ENCODE data around the gene PXT1.

DNA sequence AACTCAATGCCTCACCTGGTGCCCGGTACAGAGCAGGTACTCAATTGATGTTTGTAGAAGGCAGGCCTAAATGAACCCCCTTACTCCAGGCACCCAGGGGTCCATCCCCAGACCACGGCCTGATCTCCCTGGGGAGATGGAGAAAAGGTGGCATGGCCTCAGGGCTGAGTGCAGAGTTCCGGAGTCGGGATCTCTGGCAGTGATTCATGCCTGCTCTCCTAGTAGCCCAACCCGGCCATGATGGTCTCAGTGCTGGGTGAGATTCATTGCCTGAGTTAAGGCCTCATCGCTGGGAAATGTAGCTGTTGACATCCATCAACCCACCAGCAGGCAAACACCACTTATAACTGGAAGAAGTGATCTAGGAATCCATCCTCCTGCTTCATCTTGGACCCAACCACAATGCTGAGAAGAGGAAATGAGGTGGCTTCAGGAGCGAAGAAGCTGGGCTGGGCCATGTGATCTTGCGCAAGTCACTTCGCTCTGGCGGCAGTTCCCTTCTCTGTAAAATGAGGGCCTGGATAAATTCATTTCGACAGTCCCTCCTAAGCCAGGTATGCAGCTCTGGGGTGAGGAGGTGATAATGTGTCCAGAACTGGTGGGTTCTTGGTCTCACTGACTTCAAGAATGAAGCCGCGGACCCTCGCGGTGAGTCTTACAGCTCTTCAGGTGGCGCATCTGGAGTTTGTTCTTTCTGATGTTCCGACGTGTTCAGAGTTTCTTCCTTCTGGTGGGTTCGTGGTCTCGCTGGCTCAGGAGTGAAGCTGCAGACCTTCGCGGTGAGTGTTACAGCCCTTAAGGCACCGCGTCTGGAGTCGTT, 79.9 kb downstream of the PXT1 start:
- TF ChIP-seq, protein P1, sequence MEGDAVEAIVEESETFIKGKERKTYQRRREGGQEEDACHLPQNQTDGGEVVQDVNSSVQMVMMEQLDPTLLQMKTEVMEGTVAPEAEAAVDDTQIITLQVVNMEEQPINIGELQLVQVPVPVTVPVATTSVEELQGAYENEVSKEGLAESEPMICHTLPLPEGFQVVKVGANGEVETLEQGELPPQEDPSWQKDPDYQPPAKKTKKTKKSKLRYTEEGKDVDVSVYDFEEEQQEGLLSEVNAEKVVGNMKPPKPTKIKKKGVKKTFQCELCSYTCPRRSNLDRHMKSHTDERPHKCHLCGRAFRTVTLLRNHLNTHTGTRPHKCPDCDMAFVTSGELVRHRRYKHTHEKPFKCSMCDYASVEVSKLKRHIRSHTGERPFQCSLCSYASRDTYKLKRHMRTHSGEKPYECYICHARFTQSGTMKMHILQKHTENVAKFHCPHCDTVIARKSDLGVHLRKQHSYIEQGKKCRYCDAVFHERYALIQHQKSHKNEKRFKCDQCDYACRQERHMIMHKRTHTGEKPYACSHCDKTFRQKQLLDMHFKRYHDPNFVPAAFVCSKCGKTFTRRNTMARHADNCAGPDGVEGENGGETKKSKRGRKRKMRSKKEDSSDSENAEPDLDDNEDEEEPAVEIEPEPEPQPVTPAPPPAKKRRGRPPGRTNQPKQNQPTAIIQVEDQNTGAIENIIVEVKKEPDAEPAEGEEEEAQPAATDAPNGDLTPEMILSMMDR (IDR thresholded peaks at IDR 0.05; ENCODE audit: insufficient read depth, low read length): no peak
- TF ChIP-seq GABPA (IDR thresholded peaks at IDR 0.05; ENCODE audit: low read depth): no peak
- TF ChIP-seq, protein P2, sequence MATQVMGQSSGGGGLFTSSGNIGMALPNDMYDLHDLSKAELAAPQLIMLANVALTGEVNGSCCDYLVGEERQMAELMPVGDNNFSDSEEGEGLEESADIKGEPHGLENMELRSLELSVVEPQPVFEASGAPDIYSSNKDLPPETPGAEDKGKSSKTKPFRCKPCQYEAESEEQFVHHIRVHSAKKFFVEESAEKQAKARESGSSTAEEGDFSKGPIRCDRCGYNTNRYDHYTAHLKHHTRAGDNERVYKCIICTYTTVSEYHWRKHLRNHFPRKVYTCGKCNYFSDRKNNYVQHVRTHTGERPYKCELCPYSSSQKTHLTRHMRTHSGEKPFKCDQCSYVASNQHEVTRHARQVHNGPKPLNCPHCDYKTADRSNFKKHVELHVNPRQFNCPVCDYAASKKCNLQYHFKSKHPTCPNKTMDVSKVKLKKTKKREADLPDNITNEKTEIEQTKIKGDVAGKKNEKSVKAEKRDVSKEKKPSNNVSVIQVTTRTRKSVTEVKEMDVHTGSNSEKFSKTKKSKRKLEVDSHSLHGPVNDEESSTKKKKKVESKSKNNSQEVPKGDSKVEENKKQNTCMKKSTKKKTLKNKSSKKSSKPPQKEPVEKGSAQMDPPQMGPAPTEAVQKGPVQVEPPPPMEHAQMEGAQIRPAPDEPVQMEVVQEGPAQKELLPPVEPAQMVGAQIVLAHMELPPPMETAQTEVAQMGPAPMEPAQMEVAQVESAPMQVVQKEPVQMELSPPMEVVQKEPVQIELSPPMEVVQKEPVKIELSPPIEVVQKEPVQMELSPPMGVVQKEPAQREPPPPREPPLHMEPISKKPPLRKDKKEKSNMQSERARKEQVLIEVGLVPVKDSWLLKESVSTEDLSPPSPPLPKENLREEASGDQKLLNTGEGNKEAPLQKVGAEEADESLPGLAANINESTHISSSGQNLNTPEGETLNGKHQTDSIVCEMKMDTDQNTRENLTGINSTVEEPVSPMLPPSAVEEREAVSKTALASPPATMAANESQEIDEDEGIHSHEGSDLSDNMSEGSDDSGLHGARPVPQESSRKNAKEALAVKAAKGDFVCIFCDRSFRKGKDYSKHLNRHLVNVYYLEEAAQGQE (IDR thresholded peaks at IDR 0.05; ENCODE audit: insufficient replicate concordance, low read depth): no peak
- no peak for TF ChIP-seq POLR2AphosphoS5 (IDR thresholded peaks at IDR 0.05; ENCODE audit: low read depth)
